Activated CD8-positive, alpha-beta memory T cell treated with anti-CD3 and anti-CD28 coated beads, Interleukin-2, amount 10 ng/mL, durations not matched to agents 7 days and 5 days (primary cell): ENCODE measurements around the gene PON3. TPM values are rescaled to one million over a fixed set of nuclear protein-coding genes. Genes with fewer than 3 reads are reported as not detected.

ENCODE experiments used
- ATAC-seq: fragments of 150-1000 bp; cut with Tn5 transposase; one replicate; pipeline ENCODE4 v1.10.0; 2021; ENCODE audit warnings: moderate library complexity
- CTCF ChIA-PET: fragments of 350-600 bp; sonication (Branson Sonifier 250); formaldehyde crosslinking; loops from one replicate; lab custom pipeline; 2021; ENCODE audit warnings: antibody characterized with exemption; lab: Charles Lee
- DNase-seq: peaks from one replicate; pipeline ENCODE4 v3.0.0-alpha.2; 2020
- H3K27ac Mint-ChIP-seq: one replicate; pipeline ENCODE4 v1.8.0; 2021; ENCODE audit warnings: mild to moderate bottlenecking, mixed read lengths
- H3K27me3 Mint-ChIP-seq: one replicate; pipeline ENCODE4 v1.8.0; 2021; ENCODE audit warnings: mixed read lengths
- H3K36me3 Mint-ChIP-seq: one replicate; pipeline ENCODE4 v1.8.0; 2021; ENCODE audit warnings: mild to moderate bottlenecking, mixed read lengths
- H3K4me1 Mint-ChIP-seq: one replicate; pipeline ENCODE4 v1.8.0; 2021; ENCODE audit warnings: mixed read lengths
- H3K4me3 Mint-ChIP-seq: one replicate; pipeline ENCODE4 v1.8.0; 2021; ENCODE audit warnings: mild to moderate bottlenecking, moderate library complexity, mixed read lengths
- H3K9me3 Mint-ChIP-seq: one replicate; pipeline ENCODE4 v1.8.0; 2022; ENCODE audit warnings: low read depth, mixed read lengths
- total RNA-seq, 2 experiments: library from RNA; stranded (reverse); gene quantifications; one replicate each; pipeline ENCODE4 v1.2.3, GENCODE V29; 2021

PON3 gene
- total RNA-seq, 2 experiments from 2014 or later, result 0.40 TPM; not detected in 1

DNA sequence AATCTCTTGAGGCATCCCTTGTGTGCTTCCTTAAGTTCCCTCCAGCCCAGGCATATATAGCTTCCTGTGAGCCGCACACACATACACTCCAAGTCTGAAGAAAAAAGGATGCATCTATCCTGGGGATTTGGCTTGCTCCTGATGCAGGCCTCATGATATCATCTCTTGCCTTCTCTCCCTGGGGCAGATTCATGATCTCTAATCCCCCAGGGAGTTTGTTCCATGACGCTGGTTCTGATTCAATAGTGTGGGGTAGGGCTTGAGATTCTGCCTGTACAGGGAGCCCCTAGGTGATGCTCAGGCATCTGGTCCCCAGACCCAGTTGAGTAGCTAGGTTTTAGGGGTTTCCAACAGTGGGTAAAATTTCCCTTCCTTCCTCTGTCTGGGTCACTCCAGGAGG is 73.3 kb downstream of the PON3 start:
- Mint-ChIP-seq H3K27ac (no peak overlapping the region), H3K36me3 (peaks cover 6% of the 10 kb centered on the region), H3K4me3 (no peak overlapping the region), H3K4me1 (peaks cover 7% of the 10 kb centered on the region), H3K27me3 (peaks cover 16% of the 10 kb centered on the region), H3K9me3 (peaks cover 5% of the 10 kb centered on the region)
- ATAC-seq (no peak), DNase-seq (no peak)
- CTCF ChIA-PET, result no interaction called here

DNA sequence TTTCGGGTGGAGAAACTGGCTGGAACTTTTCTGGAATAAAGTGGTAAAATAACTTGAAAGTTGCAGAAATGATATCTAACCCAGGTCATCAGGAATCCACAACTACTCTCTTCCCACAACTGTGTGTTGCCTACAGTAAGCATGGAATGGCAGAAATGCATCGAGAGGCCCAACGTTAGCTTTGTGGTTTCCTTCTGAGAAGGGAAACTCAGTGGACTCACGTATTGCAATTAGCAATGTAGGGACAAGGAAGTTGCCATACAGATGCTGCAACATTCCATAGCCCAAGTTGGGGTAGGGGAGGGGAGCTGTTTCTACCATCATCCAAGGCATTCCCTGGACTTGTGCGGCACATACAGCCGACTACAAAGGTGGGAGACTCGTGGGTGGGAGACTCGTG is 73.8 kb downstream of the PON3 start:
- H3K4me3 Mint-ChIP-seq, result no peak overlapping the region
- no peak for ATAC-seq

DNA sequence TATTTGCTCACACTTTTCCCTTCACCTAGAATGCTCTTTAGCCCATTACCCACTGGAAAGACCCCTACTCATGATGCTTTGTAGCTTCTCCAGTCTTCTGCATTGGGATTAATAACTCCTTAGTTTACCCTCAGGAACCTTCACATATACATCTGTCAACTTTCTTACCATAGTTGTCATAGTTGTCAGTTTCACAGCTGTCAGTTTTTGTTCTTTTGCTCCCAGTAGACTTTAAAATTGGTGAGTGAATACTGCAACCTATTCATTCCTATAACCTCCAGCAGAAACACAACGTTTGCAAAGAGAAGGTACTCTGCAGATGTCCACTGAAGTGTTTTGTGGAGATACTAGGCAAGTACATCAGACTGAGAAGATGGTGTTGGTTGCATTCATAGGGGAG is 74.5 kb downstream of the PON3 start:
- no peak for ATAC-seq
- DNase-seq, result no peak
- H3K36me3 Mint-ChIP-seq, result peaks cover 2% of the 10 kb centered on the region
- H3K4me3 Mint-ChIP-seq, result no peak overlapping the region
- peaks cover 7% of the 10 kb centered on the region for H3K4me1 Mint-ChIP-seq
- H3K27ac Mint-ChIP-seq, result no peak overlapping the region
- H3K27me3 Mint-ChIP-seq, result peaks cover 14% of the 10 kb centered on the region
- H3K9me3 Mint-ChIP-seq, result no peaks in the 10 kb centered on the region
- CTCF ChIA-PET, result no interaction called here

More for the DNA sequence above, 73.8 kb downstream of the PON3 start:
- Mint-ChIP-seq H3K36me3 (peaks cover 4% of the 10 kb centered on the region), H3K4me1 (peaks cover 7% of the 10 kb centered on the region), H3K9me3 (peaks cover 5% of the 10 kb centered on the region), H3K27ac (no peak overlapping the region), H3K27me3 (peaks cover 14% of the 10 kb centered on the region)
- no peak for DNase-seq
- CTCF ChIA-PET, result no interaction called here

DNA sequence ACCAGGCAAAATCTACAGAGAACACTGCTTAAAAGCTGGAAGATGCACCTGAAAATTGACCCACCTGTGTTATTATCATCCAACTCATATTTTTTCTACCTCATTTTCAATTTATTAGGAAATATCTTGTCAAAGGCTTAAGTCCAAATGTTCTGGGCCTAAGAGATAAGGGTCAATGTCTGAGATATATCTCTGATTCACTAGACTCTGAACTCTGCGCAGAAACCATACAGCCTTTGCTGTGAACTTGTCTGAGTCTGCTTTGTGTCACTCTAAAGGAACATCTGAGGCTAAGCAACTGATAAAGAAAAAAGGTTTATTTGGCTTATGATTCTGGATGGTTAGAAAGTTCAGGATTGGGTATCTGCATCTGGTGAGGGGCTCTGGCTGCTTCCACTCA is 75.5 kb downstream of the PON3 start:
- Mint-ChIP-seq H3K27ac (no peak overlapping the region), H3K9me3 (no peaks in the 10 kb centered on the region), H3K4me3 (no peak overlapping the region), H3K36me3 (no peaks in the 10 kb centered on the region), H3K4me1 (peaks cover 7% of the 10 kb centered on the region), H3K27me3 (peaks cover 12% of the 10 kb centered on the region)
- DNase-seq (no peak), ATAC-seq (no peak)
- CTCF ChIA-PET, result no interaction called here

DNA sequence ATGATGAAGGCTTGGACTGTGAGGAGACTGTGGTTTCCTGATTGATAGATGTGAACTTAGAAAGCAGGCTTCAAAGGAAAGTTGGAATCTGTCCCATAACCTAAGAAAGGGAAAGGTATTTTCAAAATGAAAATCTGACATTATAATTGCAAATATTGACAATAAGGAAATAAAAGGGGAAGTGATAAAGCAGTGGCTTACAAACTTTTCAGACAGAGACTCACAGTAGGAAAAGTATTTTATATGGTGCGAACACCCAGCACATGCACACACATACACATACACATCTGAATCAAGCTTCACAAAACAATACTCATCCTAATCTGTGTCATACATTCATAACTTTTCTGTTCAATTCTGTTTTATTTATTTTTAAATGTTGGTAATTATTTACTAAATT is 76.6 kb downstream of the PON3 start:
- ATAC-seq, result no peak
- no peaks in the 10 kb centered on the region for H3K9me3 Mint-ChIP-seq
- CTCF ChIA-PET, result no interaction called here

DNA sequence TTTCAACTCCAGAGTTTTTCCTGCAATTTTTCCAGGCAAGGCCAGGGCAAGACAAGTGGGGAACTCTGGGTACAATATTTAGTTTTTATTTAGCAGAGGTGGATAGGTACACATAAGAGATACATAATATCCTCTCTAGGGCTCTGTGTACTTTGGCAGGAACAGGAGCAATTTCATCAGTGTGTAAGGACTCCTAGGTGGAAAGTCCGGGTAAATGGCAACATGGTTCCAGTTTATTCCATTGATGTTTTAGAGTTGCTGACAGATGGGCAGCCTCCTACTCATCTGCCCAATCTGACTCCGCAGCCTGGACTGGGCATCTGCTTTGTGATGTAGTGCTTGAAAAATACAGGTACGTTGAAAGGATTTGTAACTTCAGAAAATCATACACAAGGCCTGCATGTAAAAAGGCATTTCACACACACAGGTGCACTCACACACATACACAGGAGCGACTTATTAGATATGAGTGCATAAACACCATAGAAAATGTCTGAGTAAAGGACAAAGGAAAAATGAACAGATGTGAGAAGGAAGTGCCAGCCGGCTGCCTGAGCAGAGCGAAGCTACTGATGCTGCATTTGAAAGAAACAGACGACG is 77.6 kb downstream of the PON3 start:
- no peak overlapping the region for H3K27ac Mint-ChIP-seq
- DNase-seq (no peak), ATAC-seq (no peak)
- H3K4me1 Mint-ChIP-seq, result no peaks in the 10 kb centered on the region
- no peaks in the 10 kb centered on the region for H3K9me3 Mint-ChIP-seq
- no peak overlapping the region for H3K4me3 Mint-ChIP-seq
- H3K36me3 Mint-ChIP-seq, result no peaks in the 10 kb centered on the region
- peaks cover 4% of the 10 kb centered on the region for H3K27me3 Mint-ChIP-seq
- CTCF ChIA-PET, result no interaction called here

More for the DNA sequence above, 76.6 kb downstream of the PON3 start:
- Mint-ChIP-seq H3K4me3 (no peak overlapping the region), H3K27ac (no peak overlapping the region), H3K4me1 (peaks cover under 1% of the 10 kb centered on the region), H3K36me3 (no peaks in the 10 kb centered on the region), H3K27me3 (peaks cover 7% of the 10 kb centered on the region)
- DNase-seq, result no peak

DNA sequence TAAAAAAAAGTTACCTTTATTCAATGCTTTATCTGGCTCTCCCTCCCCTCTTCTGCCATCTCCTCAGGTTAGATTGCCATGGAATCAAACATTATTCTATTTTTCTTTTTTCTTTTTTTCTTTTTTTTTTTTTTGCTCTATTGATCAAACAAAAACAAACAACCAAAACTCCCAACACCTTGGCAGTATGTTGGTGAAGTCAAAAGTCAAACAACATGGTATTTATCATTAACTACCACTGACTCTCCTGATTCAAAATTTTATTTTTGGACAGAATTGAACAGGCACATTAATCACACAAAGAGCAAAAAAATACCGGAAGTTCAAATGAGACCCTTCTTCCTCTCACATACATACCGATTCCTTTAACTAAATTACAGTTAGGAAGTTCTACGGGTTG is 78.2 kb downstream of the PON3 start:
- no peak for ATAC-seq
- Mint-ChIP-seq H3K4me1 (no peaks in the 10 kb centered on the region), H3K9me3 (no peaks in the 10 kb centered on the region), H3K4me3 (no peak overlapping the region), H3K27me3 (peaks cover 4% of the 10 kb centered on the region), H3K36me3 (no peaks in the 10 kb centered on the region), H3K27ac (no peak overlapping the region)
- CTCF ChIA-PET, result no interaction called here
- no peak for DNase-seq

DNA sequence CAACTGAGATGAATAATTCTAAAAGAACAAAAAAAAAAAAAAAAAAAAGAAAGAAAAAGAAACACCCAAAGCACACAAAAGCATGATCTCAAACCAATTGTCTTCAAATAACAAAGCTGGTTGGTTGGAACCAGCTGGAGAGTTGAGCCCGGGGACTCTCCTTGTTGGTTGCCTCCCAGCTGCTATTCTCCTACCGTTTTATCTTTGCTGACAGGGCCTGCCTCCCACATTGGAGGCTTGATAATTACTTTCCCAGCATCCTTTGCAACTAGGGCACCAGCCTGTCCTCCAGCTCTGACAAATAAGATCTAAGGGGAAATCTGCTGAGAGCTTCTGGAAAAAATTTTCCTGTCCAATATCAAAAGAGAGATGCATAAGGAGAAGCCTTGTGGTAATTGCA is 78.6 kb downstream of the PON3 start:
- no peaks in the 10 kb centered on the region for H3K36me3 Mint-ChIP-seq
- DNase-seq (no peak), ATAC-seq (no peak)
- no peaks in the 10 kb centered on the region for H3K4me1 Mint-ChIP-seq
- no peak overlapping the region for H3K4me3 Mint-ChIP-seq
- no peaks in the 10 kb centered on the region for H3K9me3 Mint-ChIP-seq
- CTCF ChIA-PET, result no interaction called here
- peaks cover 4% of the 10 kb centered on the region for H3K27me3 Mint-ChIP-seq
- no peak overlapping the region for H3K27ac Mint-ChIP-seq

DNA sequence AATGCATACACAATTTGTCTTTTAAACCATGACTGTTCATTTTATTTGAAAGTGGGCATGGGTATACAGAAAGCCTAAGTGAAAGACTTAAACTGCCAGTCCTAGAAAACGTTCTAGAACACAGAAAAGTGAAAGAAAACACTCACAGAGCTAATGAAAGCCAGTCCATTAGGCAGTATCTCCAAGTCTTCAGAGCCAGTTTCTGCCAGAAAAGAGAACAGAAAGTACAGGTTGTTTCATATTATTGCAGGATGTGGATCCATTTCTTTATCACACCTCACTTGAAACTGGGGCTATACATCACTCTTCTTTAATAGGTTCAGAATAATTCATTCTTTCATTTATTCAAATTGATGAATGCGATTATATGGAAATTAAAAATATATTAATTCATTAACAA is 79.6 kb downstream of the PON3 start:
- CTCF ChIA-PET, result no interaction called here
- H3K9me3 Mint-ChIP-seq, result no peaks in the 10 kb centered on the region
- no peaks in the 10 kb centered on the region for H3K36me3 Mint-ChIP-seq
- peaks cover 4% of the 10 kb centered on the region for H3K27me3 Mint-ChIP-seq
- no peak overlapping the region for H3K4me3 Mint-ChIP-seq
- no peak overlapping the region for H3K27ac Mint-ChIP-seq
- H3K4me1 Mint-ChIP-seq, result no peaks in the 10 kb centered on the region
- ATAC-seq, result no peak
- DNase-seq, result no peak

DNA sequence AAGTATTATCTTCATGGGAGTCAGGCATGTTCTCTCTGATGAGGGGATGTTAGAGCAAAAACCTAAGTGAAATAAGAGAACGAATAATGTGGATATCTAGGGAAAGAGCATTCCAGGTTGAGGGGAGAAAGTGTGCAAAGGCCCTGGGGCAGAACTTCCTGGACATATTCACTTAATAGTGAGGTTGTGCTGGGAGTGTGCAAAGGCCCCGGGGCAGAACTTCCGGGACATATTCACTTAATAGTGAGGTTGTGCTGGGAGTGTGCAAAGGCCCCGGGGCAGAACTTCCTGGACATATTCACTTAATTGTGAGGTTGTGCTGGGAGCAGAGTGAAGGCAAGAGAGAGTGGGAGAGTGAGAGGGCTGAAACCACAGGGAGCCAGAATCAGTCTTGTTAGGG is 83.6 kb downstream of the PON3 start:
- CTCF ChIA-PET, result no interaction called here
- H3K4me1 Mint-ChIP-seq, result no peaks in the 10 kb centered on the region
- DNase-seq (no peak), ATAC-seq (no peak)
- H3K36me3 Mint-ChIP-seq, result no peaks in the 10 kb centered on the region
- H3K27me3 Mint-ChIP-seq, result peaks cover 7% of the 10 kb centered on the region
- no peak overlapping the region for H3K27ac Mint-ChIP-seq
- no peaks in the 10 kb centered on the region for H3K9me3 Mint-ChIP-seq
- no peak overlapping the region for H3K4me3 Mint-ChIP-seq

DNA sequence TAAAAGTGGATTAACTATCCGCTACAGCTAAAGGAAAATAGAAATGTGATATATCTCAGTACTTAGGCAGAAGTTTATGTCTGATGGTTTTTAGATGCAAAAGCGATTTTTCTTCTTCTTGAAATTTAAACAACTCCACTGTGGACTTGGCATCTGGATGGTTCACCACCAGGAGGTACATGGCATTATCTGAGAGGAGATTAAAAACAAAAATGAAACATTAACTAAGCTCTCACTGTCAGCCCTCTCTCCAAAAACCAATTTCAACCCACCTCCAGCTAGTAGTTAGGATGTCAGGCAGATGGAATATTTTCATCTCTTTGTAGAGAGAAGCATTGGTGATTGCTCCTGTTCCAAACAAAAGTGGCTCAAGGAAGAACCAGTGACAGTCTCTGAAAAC is 84.8 kb downstream of the PON3 start:
- H3K27ac Mint-ChIP-seq, result no peak overlapping the region
- CTCF ChIA-PET, result no interaction called here
- no peak overlapping the region for H3K4me3 Mint-ChIP-seq
- ATAC-seq (no peak), DNase-seq (no peak)
- H3K4me1 Mint-ChIP-seq, result no peaks in the 10 kb centered on the region
- peaks cover 9% of the 10 kb centered on the region for H3K27me3 Mint-ChIP-seq
- no peaks in the 10 kb centered on the region for H3K36me3 Mint-ChIP-seq
- no peaks in the 10 kb centered on the region for H3K9me3 Mint-ChIP-seq

DNA sequence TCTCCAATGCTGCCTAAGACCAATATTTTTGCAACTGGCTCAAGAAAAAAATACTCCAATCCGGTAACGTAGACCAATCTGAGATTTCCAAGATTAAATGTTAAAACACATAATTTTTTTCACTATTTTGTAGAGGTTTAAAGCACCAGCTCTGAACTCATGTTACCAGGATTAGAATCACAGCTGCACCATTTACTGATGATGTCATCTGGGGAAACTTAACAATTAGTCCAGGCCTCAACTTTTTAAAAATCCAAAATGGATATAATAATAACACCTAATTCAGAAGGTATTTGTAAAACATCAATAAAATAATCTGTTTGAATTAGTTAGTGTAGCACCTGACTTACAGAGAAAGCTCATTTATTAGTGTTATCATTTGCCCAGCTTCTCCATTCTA is 86.2 kb downstream of the PON3 start:
- DNase-seq (no peak), ATAC-seq (no peak)
- peaks cover 8% of the 10 kb centered on the region for H3K27me3 Mint-ChIP-seq
- no peaks in the 10 kb centered on the region for H3K36me3 Mint-ChIP-seq
- CTCF ChIA-PET, result no interaction called here
- no peak overlapping the region for H3K4me3 Mint-ChIP-seq
- H3K9me3 Mint-ChIP-seq, result no peaks in the 10 kb centered on the region
- no peaks in the 10 kb centered on the region for H3K4me1 Mint-ChIP-seq
- no peak overlapping the region for H3K27ac Mint-ChIP-seq
